HG02943 (cell line): ENCODE results near the gene HSD17B14.
"Not testable (repeated sequence)": the region's sequence is repeated elsewhere in the genome, so short reads cannot be mapped to it uniquely, and the experiment has no call there.

Source experiments
- ATAC-seq: cut with Tn5 transposase; IDR thresholded peaks from one replicate; pipeline ENCODE4 v1.9.1; 2021; ENCODE audit warnings: mild to moderate bottlenecking, low read depth, moderate library complexity; ENCODE audit not compliant: unreplicated experiment

The HSD17B14 gene

DNA sequence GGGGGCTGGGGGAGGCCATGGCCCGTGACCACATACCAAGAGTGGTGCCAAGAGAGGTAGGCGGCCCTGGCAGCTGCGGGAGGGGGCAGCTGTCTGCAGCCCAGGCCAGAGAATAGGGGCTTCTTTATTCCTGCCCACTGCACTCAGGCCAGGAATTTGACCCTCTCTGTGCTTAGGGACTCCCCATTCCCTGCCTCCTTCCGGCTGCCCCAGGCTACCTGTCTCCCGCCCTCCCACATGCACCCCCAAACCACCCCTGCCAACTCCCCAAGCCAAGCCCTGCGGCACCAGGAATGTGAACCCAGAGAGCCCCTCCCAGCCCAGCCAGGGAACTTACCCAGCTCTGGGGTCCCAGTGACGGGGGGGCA lies 31.4 kb upstream of the HSD17B14 start:
- ATAC-seq, result no peak

DNA sequence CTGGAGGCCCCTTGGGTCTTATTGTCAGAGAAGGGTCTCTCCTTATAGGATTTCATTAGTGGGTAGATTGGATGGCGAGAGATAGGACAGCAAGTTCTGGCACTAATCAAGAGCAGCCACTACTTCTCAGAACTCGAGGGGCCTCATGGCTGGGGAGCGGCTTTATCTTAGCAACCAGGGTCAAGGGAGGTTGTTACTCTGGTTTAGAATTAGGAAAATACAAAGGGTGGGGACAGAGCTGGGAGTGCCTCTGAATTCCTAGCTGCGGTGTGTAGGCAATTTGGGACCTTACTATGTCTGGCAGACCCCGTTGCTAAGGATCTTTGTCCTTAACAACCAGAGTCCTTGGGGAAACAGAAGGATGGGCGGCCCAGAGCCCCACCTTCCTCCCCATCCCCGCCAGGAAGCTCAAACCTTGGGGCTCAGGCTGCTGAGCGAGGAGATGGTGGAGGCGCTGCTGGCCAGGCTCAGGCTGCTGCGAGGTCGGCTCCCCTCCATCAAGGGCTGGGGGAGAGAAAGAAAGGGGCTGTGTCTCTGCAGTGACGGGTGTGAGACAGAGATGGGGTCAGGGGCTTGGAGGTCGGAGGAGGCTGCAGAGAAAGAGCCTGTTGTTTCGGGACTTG lies 30.9 kb upstream of the HSD17B14 start:
- ATAC-seq, result no peak

DNA sequence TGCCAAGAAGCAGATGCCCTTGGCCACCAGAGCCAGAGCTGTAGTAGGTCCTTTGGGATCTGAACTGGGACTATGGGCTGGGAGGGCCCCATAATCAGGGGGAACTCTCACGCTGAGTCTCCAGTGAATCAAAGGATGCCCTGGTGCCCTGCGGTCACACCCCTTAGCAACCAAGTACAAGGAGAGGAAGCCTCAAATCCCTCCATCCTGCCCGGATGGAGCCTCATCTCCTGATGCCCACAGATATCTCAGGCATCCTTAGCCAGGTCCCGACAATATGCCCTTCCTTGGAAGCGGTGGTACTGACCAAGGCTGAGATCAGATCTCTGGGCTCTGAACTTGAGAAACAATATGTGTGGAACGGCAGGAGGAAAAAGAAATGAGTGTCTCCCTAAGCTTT lies 30.4 kb upstream of the HSD17B14 start:
- no peak for ATAC-seq

DNA sequence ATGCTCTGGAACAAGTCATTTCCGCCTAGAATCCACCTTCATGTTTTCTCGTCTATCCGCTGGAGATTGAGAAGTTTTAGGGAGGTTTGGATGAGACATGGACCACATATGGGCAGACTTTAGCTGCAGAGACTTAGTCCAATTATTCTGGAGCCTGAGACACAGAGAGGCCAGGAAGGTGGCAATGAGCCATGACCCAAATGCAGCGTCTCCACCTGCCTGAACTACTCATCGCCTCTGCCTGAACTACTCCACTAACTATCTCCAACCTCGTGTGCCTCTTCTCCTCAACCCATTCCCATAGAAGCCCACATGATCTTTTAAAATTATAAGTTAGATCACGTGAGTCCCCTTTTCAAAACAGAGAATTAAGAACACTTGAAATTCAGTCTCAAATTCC lies 26.5 kb upstream of the HSD17B14 start:
- ATAC-seq, result no peak

DNA sequence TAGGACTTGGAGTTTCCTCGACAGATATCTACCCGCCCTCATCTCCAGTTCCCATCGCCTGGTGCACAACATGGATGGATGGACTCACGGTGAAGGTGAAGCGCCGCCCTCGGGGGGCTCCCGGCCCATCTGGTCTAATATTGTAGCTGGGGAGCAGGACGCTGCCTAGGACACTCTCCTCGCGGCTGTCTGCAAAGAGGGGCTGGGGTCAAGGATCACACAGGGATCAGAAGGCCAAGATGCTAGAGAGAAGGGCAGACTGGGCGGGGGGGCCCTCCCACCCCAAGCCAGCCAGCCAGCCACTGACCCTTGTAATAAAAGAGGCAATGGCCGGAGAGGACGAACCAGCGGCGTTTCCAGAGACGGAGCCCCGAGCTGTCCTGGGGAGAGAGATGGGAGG lies 25.0 kb upstream of the HSD17B14 start:
- ATAC-seq, result no peak

DNA sequence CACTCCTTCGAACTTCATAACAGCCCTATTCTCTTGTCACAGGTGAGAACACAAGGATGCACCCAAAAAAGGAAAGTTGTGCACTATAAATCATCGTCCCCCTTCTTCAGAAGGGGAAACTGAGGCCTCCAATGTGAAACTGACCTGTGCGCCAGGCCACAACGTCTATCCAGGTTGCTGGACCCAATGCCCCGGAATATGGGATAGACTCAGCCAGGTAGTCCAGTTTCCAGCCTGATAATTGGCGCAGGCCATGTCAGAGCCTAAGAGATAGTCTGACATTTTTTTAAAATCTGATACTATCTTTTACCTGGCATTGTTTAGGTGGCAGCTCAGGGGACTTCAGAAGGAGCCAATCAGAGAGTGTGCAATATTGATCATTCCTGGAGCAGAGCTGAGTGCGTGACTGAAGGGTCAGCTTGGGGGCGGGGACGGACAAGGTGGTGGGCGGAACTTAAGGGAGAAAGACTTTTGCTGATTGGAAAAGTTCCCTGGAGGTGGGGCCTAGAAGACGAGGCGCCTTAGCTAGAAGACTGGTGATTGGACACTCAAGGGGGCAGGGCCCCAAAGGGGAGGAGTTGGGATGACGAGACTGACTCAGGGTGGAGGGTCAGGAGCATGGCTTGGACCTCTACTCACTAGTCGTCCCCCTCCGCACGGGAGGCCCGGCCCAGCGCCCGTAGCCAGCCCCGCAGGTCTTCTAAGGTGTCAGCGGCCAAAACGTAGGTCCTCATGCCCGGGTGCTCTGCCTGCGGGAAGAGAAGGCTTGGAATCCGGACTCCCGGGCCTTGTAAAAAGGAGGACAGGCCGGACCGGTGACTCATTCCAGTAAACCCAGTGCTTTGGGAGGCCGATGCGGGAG lies 23.7 kb upstream of the HSD17B14 start:
- ATAC-seq, result no peak

DNA sequence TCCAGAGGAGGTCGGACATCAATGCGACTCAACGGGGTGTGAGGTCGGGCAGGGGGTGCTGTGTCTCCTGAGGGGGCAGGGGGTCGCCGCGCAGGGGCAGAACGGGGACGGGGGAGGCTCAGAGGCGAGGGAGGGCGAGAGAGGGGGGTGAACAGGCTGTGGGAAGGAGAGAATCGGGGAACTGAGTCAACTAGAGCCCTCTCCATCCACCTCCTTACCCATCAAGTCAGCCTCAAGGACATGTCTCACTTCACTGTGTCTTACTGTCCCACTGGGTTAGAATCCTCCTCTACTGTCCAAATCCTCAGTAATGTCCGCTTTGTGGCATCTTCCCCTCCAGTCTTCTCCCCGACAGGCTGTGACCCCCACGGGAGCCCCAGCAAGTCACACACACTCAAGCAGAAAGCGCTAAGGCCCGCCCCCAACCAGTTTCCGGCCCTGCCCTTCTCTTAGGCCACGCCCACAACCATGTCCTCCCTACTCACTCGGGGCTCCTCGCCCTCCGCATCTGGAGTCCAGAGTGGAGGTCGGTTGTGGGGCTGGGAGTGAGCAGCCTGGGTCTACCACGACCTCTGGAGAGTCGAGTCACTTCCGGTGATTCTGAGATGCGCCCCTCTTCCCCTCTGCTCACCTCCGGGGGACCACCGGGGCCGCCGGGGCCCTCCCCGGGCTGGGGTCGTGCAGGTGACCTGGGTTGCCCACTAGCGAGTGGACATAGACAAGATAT lies 22.9 kb upstream of the HSD17B14 start:
- ATAC-seq, result peak; percentile 68

DNA sequence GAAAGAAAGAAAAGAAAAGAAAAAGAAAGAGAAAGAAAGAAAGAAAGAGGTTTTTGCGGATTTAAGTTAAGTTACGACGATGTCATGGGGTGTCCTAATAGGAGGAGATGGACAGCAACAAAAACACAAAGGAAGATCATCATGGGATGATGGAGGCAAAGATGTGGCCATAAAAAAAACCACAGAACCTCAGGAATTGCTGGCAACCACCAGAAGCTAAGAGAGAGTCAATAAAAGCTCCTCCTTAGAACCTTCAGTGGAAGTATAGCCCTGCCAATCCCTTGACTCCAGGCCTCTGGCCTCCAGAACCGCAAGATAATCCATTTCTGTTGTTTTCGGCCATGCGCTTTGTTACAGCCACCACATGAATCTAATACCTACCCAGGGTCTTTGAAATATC lies 20.6 kb upstream of the HSD17B14 start:
- no peak for ATAC-seq

DNA sequence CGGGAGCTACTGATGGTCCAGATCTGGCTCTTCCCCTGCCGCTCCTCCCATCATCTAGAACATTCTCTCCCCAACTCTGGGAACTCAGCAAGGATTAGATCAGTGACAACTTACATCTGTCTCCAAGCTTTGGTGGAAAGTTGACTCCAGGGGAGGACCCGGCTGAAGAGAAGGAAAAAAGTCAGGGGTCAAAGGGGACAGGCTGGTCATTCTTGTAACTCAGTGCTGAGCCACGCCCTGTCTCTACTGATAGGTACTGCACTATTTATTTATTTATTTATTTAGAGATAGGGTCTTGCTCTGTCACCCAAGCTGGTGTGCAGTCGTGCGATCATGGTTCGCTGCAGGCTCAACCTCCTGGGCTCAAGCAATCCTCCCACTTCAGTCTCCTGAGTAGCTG lies 17.8 kb upstream of the HSD17B14 start:
- ATAC-seq, result no peak

DNA sequence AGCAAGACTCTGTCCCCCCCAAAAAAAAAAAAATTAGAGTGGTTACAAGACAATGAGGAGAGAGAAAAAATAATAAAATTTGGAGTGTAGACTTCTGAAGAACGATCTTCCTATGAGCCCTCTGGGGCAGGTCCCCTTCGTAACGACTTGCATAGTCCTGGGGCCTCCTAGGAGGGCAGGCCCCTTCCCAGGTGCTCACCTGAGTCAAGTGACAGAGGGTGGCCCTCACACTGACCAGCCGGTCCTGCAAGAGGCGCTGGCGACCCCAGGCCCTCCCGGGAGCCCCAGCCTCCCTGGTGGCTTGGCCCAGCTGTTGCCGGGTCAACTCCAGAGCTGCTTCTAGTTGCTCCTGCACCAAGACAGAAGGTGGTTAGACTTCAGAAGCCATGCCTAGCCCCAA lies 17.2 kb upstream of the HSD17B14 start:
- ATAC-seq, result no peak

DNA sequence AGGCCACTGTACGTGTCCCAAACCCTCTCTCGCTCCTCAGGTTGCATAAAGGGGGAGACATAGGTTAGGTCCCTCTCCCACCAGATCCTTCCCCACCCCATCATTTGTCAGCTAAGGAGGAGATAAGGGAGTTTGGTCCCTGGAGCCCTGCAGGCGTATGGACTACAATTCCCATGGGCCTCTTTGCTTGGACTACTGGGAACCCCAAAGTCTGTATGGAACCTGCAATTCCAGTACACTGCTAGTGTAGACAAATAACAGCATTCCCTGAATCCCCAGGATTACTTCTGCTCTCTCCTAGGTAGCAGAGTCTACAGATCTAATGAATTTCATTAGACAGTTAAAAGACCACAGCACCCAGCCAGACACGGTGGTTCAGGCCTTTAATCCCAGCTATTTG lies 16.0 kb upstream of the HSD17B14 start:
- ATAC-seq, result no peak

DNA sequence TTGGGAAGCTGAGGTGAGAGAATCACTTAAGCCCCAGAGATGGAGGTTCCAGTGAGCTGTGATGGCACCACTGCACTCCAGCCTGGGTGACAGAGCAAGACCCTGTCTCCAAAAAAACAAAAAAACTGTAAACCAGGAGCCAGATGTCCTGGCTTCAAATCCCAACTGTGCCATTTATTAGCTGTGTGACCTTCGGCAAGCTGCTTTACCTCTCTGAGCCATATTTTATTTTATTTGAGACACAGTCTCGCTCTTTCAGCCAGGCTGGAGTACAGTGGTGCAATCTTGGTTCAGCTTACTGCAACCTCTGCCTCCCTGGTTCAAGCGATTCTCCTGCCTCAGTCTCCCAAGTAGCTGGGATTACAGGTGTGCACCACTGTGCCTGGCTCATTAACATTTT lies 10.4 kb upstream of the HSD17B14 start:
- not testable (repeated sequence) for ATAC-seq

DNA sequence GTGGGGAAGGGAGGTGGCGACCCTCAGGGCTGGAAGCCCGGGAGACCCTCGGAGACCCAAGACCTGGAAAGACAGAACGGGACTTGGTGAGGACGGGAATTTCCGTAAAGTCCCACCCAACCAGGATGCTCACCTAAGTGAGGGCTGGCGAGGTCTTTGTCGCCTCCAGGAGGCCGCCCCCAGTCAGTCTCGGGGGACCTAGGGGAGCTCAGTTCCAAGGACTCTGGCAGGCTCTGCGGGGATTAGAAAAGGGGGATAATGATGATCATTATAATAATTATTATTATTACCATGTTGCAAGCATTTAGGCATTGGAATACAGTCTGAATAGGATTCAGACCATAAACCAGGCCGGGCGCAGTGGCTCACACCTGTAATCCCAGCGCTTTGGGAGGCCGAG lies 9.1 kb upstream of the HSD17B14 start:
- no peak for ATAC-seq

DNA sequence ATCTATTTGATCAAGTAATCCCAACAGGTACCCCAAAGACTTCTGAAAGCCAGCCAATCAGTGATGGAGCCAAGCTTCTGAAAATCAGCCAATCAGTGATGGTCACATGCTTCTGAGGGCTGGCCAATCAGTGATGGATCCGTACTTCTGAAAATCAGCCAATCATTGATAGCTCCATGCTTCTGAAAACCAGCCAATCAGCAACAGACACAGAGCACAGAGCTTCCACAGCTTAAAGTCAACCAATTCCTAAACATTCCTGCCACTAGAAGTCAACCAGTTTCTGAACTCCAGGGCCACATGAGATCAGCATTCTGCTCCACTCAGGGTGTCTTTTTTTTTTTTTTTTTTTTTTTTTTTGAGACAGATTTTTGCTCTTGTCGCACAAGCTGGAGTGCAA lies 8.2 kb upstream of the HSD17B14 start:
- no peak for ATAC-seq

DNA sequence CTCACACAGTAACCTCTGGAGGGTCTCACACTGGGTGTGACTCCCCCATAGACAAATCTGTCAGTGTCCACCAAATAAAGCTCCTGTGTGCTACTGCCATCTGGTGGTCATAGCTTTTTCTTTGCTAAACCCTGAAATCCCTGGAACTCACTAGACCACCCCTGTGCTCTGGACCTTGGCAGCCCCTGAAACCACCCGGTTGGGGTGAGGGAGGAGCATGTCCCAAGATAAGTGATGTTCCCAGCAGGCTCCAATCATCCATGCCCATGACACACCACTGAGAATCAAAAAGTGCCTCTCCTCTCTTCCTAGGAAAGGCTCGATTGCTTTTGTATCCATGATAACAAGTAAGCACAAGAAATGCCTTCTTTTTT lies 6.5 kb upstream of the HSD17B14 start:
- no peak for ATAC-seq

DNA sequence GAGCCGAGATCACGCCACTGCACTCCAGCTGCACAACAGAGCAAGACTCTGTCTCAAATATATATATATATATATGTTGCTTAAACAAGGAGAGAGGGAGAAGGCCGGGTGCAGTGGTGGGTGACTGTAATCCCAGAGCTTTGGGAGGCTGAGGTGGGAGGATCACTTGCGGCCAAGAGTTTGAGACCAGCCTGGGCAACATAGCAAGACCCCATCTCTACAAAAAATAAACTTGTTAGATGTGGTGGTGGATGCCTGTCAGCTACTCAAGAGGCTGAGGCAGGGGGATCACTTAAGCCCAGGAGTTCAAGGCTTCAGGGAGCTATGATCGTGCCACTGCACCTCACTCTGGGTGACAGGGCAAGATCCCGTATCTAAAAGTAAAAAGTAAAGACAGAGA lies 5.3 kb upstream of the HSD17B14 start:
- no peak for ATAC-seq

DNA sequence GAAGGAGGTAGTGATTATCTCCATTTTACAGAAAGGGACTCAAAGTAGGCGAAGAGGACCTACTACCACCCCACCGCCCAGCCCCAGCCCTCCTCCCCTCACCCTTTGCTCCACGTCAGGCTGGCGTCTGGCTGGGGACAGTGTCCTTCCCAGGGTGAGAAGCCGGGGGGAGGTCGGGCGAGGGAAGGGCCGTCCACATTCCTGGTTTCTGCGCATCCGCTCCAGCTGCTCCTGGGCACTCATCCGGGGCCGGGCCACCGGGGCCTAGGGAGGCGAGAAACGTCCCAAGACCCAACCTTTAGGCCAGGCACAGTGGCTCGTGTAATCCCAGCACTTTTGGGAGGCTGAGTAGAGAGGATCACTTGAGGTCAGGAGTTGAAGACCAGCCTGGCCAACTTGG lies 4.8 kb upstream of the HSD17B14 start:
- ATAC-seq, result no peak

DNA sequence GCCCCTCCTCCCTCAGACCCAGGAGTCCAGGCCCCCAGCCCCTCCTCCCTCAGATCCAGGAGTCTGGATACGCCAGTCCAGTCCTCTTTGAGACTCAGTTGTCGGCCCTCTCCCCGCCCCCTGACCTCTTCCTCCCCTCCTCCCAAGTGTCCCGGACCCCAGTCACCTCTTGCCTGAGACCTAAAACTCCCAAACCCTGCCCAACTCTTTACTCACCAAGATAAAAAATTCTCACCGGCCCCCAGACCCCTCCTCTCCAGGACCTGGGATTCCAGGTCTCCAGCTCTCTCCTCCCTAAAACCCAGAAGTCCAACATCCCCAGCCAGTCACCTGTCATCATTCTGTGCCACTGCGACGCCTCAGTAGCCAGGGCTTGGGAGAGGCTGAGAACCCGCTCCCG lies 1.4 kb upstream of the HSD17B14 start:
- ATAC-seq, result no peak

DNA sequence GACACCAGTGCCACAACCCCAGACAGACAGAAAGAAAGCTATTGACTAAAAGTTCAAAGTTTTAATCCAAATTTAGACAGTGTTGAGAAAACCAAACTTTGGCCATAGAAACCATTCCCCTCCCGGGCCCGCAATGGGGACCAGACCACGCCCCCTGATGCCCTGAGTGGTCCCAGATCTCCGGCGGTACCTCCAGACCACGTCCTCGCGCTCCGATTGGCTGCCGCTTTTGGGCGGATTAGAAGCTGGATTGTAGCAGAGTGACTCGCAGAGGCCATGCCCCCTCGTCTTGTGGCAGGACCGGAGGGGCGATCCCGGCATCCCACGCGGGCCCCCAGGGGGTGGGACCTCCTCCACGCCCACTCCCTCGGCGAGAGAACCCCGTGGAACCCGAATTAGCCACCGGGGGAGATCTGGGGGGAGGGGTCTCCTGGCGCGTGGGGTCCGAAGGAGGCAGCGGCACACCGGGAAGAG lies 797 bp upstream of the HSD17B14 start:
- ATAC-seq, result no peak

DNA sequence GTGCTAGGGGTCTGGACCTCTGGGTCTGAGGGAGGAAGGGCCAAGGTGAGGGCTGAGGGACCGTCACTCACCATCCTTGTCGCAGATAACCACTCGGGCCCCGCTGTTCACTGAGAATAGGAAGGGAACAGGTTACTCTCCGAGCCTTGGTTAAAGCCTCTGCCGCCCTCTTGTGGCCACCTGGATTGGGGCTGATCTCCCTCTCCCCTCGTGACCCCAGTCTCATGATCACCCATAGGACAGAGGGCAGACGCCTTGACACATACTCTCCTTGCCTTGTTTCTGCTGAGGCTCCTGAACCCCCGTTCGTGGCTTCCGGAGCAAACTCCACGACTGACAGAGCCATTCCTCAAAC lies 580 bp downstream of the HSD17B14 start:
- no peak for ATAC-seq

DNA sequence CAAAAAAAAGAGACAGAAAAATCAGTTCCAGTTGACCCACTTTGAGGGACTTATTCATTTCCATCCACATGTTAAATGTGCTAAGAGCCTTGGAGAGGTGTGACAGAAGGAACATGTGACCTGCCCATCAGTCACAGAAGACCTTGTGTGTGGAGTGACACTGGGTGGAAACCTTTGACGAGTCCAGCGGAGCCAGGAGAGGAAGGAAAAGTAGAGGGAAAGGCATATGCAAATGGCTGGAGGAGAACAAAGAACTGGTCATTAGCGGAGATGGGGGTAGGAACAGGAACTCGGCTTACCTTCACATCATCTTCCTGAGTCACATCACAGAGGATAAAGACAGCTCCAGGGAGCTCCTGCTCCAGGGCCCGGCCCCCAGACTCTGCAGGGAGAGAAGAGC lies 2.3 kb downstream of the HSD17B14 start:
- ATAC-seq, result no peak

DNA sequence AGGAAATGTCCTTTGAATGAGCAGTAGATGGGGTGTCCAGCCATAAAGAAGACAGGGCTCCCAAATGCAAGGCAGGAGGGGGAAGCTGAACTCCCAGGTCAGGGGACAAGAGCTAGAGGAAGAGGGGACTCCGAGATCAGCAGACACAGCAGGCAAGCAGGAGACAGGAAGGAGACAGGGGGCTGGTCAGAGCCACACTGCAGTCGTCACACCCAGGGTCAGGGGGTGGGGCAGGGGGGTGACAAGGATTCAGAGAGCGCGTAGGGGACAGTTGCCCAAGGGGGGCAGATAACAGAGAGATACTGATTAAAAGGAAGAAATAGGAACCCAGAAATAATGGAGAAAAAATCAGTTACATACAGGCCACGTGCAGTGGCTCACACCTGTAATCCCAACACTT lies 3.2 kb downstream of the HSD17B14 start:
- no peak for ATAC-seq
